RPMI8226 (cell line): ENCODE data around the gene STAT4.

ENCODE experiments used
- DNase-seq: peaks from one replicate; pipeline ENCODE4 v3.0.0-alpha.2; 2015

The STAT4 gene

DNA sequence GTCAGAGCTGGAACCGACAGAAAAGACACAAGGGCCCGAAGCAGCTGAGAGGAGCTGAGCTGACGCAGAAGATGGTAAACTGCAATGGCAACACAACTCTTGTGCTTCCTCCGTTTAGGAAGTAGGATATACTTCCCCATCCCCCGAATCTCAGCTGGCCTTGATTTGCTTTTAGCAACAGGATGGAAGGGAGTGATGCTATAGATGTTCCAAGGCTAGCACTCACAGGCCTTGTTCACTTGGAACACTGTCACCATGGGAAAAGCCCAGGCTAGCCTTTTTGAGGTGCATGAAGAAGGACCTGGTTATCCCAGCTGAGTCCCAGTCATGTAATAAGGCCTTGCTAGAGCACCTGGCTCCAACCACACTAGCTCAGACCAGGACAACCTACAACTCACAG is 162.9 kb downstream of the STAT4 start:
- no peak for DNase-seq

DNA sequence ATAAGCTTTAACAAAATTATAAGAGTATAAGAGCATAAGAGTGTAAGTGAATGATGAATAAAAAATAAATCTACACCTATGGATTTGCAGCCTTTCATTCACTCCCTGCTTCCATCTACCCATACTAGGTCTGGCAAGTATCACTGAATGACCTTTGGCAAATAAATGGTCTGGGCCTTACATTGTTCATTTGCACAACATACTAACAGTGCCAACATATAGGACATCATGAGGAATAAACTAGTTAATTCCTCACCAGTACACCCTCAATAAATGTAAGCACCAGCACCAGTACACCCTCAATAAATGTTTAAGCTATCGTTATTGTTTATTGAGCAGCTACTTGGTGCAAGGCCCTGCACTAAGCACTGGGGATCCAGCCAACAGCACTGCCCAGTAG is 163.7 kb downstream of the STAT4 start:
- DNase-seq = no peak

DNA sequence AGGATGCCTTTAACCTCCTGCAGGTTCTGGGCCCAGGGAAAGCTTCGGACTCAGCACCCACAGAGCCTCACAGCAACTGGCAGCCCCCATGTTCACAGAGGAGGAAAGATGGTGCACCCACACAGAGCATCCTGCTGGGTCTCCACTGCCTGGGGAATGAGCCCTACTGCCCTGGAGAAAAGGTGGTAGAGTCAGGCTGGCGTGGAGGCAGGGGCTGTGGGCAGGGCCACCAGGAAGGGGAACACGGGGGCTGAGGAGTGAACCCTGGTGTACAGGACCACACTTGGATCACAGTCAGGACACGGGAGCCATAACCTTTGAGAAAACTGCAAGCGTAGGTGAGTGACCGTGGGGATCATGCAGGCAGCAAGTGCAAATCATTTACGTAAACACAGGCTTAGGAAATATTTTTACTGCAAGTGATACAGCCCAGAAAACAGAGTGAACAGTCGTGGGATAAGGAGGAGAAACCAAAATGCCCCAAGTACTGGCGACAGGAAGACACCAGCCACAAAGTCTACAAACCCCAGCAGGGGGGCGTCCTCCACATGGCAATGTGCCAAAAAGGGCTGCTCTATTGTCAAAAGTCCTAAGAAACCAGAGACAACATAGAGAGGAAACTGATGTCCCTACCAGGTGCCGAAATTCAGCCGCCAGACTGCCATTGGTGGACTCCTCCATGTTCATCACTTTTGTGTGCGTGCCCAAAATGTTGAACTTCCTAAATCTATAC is 164.4 kb downstream of the STAT4 start:
- no peak for DNase-seq

DNA sequence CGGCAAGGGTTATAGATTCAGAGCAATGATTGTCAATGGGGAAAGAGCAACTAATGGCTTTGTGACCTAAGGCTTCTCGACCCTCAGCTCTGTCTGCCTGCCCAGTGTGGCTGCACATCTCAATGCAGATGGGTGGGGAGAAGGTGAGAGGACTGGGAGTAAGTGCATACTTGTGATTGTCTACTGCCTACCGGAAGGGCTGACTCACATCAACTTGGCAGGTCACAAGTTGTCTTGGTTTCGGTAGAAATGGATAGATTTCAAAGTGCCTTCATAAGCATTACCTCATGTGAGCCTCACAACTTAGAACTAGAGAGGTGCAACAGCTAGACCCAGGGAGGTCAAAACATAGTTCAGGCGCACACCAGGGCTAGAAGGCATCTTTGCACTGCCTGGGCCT is 166.2 kb downstream of the STAT4 start:
- DNase-seq = no peak

DNA sequence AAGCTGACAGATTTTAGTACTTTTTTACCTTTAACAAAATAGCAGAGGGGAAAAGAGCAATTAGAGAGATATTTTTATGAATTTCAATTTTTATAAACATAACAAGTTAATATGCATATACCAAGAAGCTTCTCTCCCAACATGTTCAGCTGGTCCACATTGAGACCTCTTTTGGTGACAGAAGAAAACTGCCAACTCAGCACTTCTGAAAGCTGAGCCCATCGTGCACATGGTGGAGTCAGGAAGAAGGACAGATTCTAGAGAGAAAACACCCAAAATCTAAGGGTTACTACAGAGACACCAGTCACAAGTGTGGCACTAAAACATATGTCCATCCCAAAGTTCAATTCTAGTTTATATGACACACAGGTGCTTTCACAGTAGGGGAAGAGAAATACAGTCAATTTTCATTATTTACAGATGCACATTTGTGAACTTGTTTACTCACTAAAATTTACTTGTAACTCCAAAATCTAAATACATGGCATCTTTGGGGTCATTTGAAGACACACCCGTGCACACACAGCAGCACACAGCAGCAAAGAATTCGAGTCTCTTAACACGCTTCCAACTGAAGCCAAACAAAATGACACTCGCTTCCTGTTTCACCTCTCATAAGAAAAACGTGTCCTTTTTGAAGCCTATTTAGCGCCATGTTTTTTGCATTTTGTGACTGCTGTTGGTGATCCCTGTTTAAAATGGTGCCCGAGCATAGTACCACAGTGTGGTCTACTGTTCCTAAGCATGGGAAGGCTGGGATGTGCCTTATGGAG is 168.3 kb downstream of the STAT4 start:
- no peak for DNase-seq

DNA sequence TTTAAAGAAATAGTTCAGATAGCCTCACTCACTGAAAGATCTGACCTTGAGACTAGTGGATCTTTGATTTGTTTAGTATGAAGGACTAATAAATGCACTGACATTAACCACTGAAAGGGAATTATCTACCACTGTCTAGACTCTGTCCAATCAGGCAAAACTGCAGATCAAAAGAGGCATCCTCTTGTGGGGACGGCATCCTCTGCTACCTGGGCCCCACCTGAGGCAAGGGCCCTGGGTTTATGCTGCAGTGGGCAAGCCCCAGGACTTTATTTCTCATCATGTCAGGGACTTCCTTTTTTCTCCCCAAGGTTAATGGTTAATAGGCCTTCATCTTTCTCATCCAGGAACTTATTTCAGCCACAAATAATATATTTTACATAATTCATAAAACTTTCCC is 169.1 kb downstream of the STAT4 start:
- no peak for DNase-seq

DNA sequence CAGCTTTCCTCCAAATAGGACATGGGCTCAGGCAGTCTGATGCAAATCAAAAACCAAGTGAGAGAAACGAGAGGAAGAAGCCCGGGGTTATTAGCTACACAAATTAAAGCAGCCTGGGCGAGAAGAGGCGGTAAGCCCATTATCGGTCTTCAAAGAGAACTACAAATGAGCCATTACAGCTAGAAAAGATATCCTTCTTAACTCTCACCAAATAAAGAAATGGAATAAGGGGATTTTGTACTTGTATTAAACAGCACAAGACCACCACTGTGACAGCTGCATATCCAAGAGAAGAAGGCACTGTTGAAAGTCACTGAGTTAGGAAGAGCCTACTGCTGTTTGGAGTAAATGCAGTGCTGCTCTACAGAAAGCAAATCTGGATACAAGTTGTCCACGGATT is 169.5 kb downstream of the STAT4 start:
- DNase-seq = no peak

DNA sequence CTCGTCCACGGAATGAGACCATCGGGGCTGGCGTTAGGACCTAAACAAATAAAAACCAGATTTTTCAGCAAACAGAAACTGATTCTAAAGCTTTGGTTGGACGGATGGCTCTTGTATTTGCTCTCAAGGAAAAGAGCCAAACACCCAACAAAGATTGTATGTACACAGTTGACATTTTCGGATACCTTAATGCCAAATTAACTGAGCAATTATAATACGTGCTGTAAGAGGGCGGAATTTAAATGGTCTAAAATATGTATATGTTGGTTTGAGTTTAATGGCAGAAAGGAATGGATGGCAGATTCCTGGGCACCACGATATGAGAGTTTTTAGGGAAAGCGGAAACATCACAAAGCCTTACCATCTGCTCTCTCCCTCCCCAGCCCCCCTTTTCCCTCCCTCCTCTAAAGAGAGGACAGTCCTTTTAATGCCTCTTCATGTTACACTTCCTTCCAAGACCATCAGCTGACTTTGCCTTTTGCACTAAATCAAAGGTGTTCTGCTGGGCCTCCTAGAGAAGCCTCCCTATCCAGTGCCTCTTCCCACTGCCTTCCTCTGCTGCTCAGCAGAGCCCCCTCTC is 170.1 kb downstream of the STAT4 start:
- no peak for DNase-seq

DNA sequence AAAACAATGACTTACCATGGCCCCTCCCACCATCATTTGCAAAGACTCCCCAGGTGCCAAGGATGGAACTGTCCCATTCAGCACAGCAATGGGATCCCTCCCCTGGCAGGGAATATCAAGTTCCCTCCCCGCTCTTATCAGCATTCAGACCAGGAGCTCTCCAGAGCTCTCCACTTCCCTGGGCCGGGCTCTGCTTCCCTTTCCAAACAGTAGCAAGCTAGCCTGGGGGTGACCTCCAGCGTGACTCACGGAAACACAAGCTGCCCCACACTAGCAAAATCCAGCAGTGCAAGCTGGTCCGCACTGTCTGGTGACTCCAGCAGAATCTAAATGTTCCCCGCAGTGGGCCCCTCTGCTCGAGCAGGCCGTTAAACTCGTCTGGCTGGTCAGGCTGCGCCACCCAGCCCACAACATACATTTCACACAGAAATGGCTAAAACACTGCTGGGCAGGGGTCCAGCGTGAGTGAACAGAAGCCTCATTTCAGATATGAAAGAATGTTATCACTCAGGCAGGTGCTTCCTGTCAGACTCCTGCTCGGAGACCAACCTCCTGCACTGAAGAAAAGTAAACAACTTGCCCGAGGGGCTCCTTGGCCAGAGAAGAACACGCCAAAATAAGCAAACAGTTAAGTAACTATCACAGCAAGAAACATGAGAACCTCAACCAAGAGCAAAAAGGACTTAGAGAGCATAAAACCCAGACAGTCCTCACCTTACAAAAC is 170.7 kb downstream of the STAT4 start:
- DNase-seq = no peak
